Stomach (tissue), 9 donors: ENCODE measurements around the gene PLXNB3. TPM values are rescaled to one million over a fixed set of nuclear protein-coding genes. Genes with fewer than 3 reads are reported as not detected.

Experiments used
- DNase-seq, 2 donors: peaks; one replicate each; pipeline versions ENCODE4 v3.0.0 to v3.0.0-alpha.2; 2013 to 2019
- H3K27ac ChIP-seq, 5 donors: fragments of 200-600 bp in 4 of 5; sonication (generic) in 4 of 5; one replicate each; pipeline ENCODE4 v1.5.1; 2013 to 2019; ENCODE audit warnings: mild to moderate bottlenecking in 1 of 5, moderate library complexity in 1 of 5
- H3K27me3 ChIP-seq, 3 donors: fragments of 200-600 bp; sonication (generic); one replicate each; pipeline ENCODE4 v1.5.1; 2017 to 2019; ENCODE audit warnings: mixed run types in 1 of 3
- H3K36me3 ChIP-seq, 4 donors: fragments of 200-600 bp; sonication (generic); 1 replicate in 3 of 4; 2 replicates in 1 of 4; pipeline ENCODE4 v1.5.1; 2016 to 2019
- H3K4me1 ChIP-seq, 4 donors: fragments of 200-600 bp; sonication (generic); one replicate each; pipeline ENCODE4 v1.5.1; 2016 to 2019
- H3K4me3 ChIP-seq, 4 donors: fragments of 200-600 bp; sonication (generic) in 3 of 4; one replicate each; pipeline ENCODE4 v1.5.1; 2016 to 2019; ENCODE audit warnings: mild to moderate bottlenecking in 1 of 4
- H3K9me3 ChIP-seq, 4 donors: fragments of 200-600 bp; sonication (generic); one replicate each; pipeline ENCODE4 v1.5.1; 2016 to 2019
- CTCF ChIP-seq, 7 experiments: fragments of 450-650 bp in 4 of 7; fragments of 200-600 bp in 3 of 7; sonication (generic) in 3 of 7; IDR thresholded peaks; one replicate each; pipeline ENCODE4 v1.5.1; 2016 to 2019; ENCODE audit warnings: antibody characterized with exemption in 7 of 7, control low read depth in 2 of 7, mild to moderate bottlenecking in 1 of 7
- EP300 ChIP-seq: sonication (generic); formaldehyde crosslinking; IDR thresholded peaks from one replicate; pipeline ENCODE4 v1.6.1; 2017; ENCODE audit warnings: antibody characterized with exemption
- POLR2A ChIP-seq, 4 donors: fragments of 450-650 bp; IDR thresholded peaks; one replicate each; pipeline ENCODE4 v1.6.1; 2016; ENCODE audit warnings: antibody characterized with exemption in 4 of 4, control low read depth in 2 of 4, mild to moderate bottlenecking in 1 of 4, moderate library complexity in 1 of 4
- POLR2AphosphoS5 ChIP-seq, 3 donors: sonication (generic); formaldehyde crosslinking; IDR thresholded peaks; one replicate each; pipeline ENCODE4 v1.6.1; 2016; ENCODE audit warnings: antibody characterized with exemption in 3 of 3
- WGBS, 5 donors: extraction: QIAGEN DNeasy Blood & Tissue Kit in 3 of 5; methylation state at CpG; one replicate each; pipeline versions ENCODE4 v1.1.5 to v1.1.7; 2013 to 2018; 5-methylcytosine and 5-hydroxymethylcytosine counted together
- intact Hi-C: fragments of 100-400 bp; cut with DNase I; formaldehyde crosslinking; loops from one replicate; pipeline ENCODE4 v1.15.1; 2023; ENCODE audit warnings: low total_unique reads
- polyA plus RNA-seq, 3 donors: library from polyadenylated mRNA; stranded (reverse); fragments of 200-250 nt; gene quantifications; one replicate each; pipeline ENCODE4 v1.2.3, GENCODE V29; 2013
- total RNA-seq, 5 donors: library from RNA; depleted of rRNA; stranded (reverse); fragments of >200 nt; gene quantifications; one replicate each; pipeline versions ENCODE4 v1.1.0 to v1.2.3, GENCODE V29; 2014 to 2016
- donor health status: healthy with polysubstance abuse.
- donor health status: Bipolar disorder and iron deficiency.
- donor health status: healthy.

Gene PLXNB3
- total and polyA plus RNA-seq, 8 donors: 1.8 to 49.2 (median 8.9) TPM

- intact Hi-C loops: no loop called here
- no peak overlapping the region for H3K27ac ChIP-seq
- TF ChIP-seq EP300 (no peak), POLR2A (IDR thresholded peaks at IDR 0.05) (no peak), CTCF (IDR thresholded peaks at IDR 0.05) (no peak), POLR2AphosphoS5 (IDR thresholded peaks at IDR 0.05) (no peak)
- H3K9me3 ChIP-seq: no peaks in the 10 kb centered on the region
- no peaks in the 10 kb centered on the region for H3K4me1 ChIP-seq
- peaks cover 0 to 67% (median 10%) of the 10 kb centered on the region in 4 donors for H3K36me3 ChIP-seq
- no peak for DNase-seq
- peaks cover 0 to 5% (median 0%) of the 10 kb centered on the region in 3 donors for H3K27me3 ChIP-seq
- 76 to 87% (median 80%) methylated on average over 7 to 21 of the region's 21 CpGs for WGBS, 5 donors
- H3K4me3 ChIP-seq: no peak overlapping the region
These were observed 8.5 kb downstream of the PLXNB3 start for GRCh38 chrX:153772316-153773217.

- no peak for DNase-seq
- peaks cover 0 to 69% (median 12%) of the 10 kb centered on the region in 4 donors for H3K36me3 ChIP-seq
- intact Hi-C loops: no loop called here
These were observed 9.2 kb downstream of the PLXNB3 start for GRCh38 chrX:153773218-153773611.

GRCh38 chrX:153773741-153774575 lies 9.9 kb downstream of the PLXNB3 start:
- 88 to 97% (median 94%) methylated on average over 26 to 48 of the region's 48 CpGs for WGBS, 5 donors
- intact Hi-C loops: no loop called here
- no peaks in the 10 kb centered on the region for H3K9me3 ChIP-seq
- no peak overlapping the region for H3K4me3 ChIP-seq
- TF ChIP-seq POLR2AphosphoS5 (IDR thresholded peaks at IDR 0.05): no peak
- no peak for TF ChIP-seq CTCF (IDR thresholded peaks at IDR 0.05)
- TF ChIP-seq POLR2A (IDR thresholded peaks at IDR 0.05): no peak
- no peak for TF ChIP-seq EP300
- DNase-seq: no peak
- peaks cover 0 to 69% (median 12%) of the 10 kb centered on the region in 4 donors for H3K36me3 ChIP-seq
- no peaks in the 10 kb centered on the region for H3K4me1 ChIP-seq
- H3K27me3 ChIP-seq: peaks cover 0 to 5% (median 0%) of the 10 kb centered on the region in 3 donors
- no peak overlapping the region for H3K27ac ChIP-seq

More at GRCh38 chrX:153773218-153773611, 9.2 kb downstream of the PLXNB3 start:
- H3K9me3 ChIP-seq: no peaks in the 10 kb centered on the region
- TF ChIP-seq CTCF (IDR thresholded peaks at IDR 0.05): no peak
- no peak for TF ChIP-seq EP300
- no peak for TF ChIP-seq POLR2A (IDR thresholded peaks at IDR 0.05)
- peaks cover 0 to 5% (median 0%) of the 10 kb centered on the region in 3 donors for H3K27me3 ChIP-seq
- no peak overlapping the region for H3K4me3 ChIP-seq
- no peak overlapping the region for H3K27ac ChIP-seq
- 93 to 98% (median 94%) methylated on average over 15 to 23 of the region's 23 CpGs for WGBS, 5 donors
- H3K4me1 ChIP-seq: no peaks in the 10 kb centered on the region

GRCh38 chrX:153774576-153775292 lies 10.7 kb downstream of the PLXNB3 start:
- WGBS, 5 donors: 90 to 93% (median 92%) methylated on average over 15 to 37 of the region's 37 CpGs
- Histone ChIP-seq H3K27me3 (peaks cover 0 to 5% (median 0%) of the 10 kb centered on the region in 3 donors), H3K36me3 (peaks cover 0 to 69% (median 12%) of the 10 kb centered on the region in 4 donors), H3K4me3 (no peak overlapping the region), H3K27ac (no peak overlapping the region), H3K9me3 (no peaks in the 10 kb centered on the region), H3K4me1 (no peaks in the 10 kb centered on the region)
- no peak for TF ChIP-seq EP300
- no peak for TF ChIP-seq CTCF (IDR thresholded peaks at IDR 0.05)
- no peak for TF ChIP-seq POLR2A (IDR thresholded peaks at IDR 0.05)
- no peak for TF ChIP-seq POLR2AphosphoS5 (IDR thresholded peaks at IDR 0.05)
- intact Hi-C loops: no loop called here
- no peak for DNase-seq
